Fibroblast of peridontal ligament (primary cell): Measurements from ENCODE around the gene GJA8.
"Not testable (repeated sequence)": the region's sequence is repeated elsewhere in the genome, so short reads cannot be mapped to it uniquely, and the experiment has no call there.

ENCODE experiments used
- DNase-seq: peaks from one replicate; pipeline ENCODE4 v3.0.0-alpha.2; 2010; ENCODE audit errors: extremely low read depth

Gene GJA8

GRCh38 chr1:147902253-147902845, at the start of gene GJA8:
TSS of gene GJA8 (plus strand) at chr1:147902795. CDS start at chr1:147907956, 5,161 bp downstream.
- no peak for DNase-seq

GRCh38 chr1:147853391-147853790, 49.2 kb upstream of the GJA8 start:
- DNase-seq = no peak

- not testable (repeated sequence) for DNase-seq
Observed at GRCh38 chr1:147854989-147855388, 47.6 kb upstream of the GJA8 start.

- DNase-seq = not testable (repeated sequence)
Observed at GRCh38 chr1:147855996-147856395, 46.6 kb upstream of the GJA8 start.

- not testable (repeated sequence) for DNase-seq
Observed at GRCh38 chr1:147867204-147867603, 35.4 kb upstream of the GJA8 start.

GRCh38 chr1:147878022-147878421, 24.6 kb upstream of the GJA8 start:
- no peak for DNase-seq

- no peak for DNase-seq
Observed at GRCh38 chr1:147879911-147880310, 22.7 kb upstream of the GJA8 start.

- no peak for DNase-seq
Observed at GRCh38 chr1:147882535-147882934, 20.1 kb upstream of the GJA8 start.

- peak; percentile 6 for DNase-seq
Observed at GRCh38 chr1:147890177-147890790, 12.3 kb upstream of the GJA8 start.

GRCh38 chr1:147891088-147891487, 11.5 kb upstream of the GJA8 start:
- DNase-seq = no peak

- peak; percentile 7 for DNase-seq
Observed at GRCh38 chr1:147892216-147892615, 10.4 kb upstream of the GJA8 start.

- peak; percentile 76 for DNase-seq
Observed at GRCh38 chr1:147892731-147893214, 9.8 kb upstream of the GJA8 start.

GRCh38 chr1:147895123-147895522, 7.5 kb upstream of the GJA8 start:
- no peak for DNase-seq

- no peak for DNase-seq
Observed at GRCh38 chr1:147897029-147897752, 5.4 kb upstream of the GJA8 start.

- no peak for DNase-seq
Observed at GRCh38 chr1:147897789-147898188, 4.8 kb upstream of the GJA8 start.

- no peak for DNase-seq
Observed at GRCh38 chr1:147904726-147905125, 2.1 kb downstream of the GJA8 start.

GRCh38 chr1:147907786-147908509, 5.4 kb downstream of the GJA8 start:
- DNase-seq = no peak

- DNase-seq = no peak
Observed at GRCh38 chr1:147912553-147912952, 10.0 kb downstream of the GJA8 start.

GRCh38 chr1:147913362-147913942, 10.9 kb downstream of the GJA8 start:
- DNase-seq = no peak

GRCh38 chr1:147919896-147920295, 17.3 kb downstream of the GJA8 start:
- peak; percentile 31 for DNase-seq

- DNase-seq = no peak
Observed at GRCh38 chr1:147924813-147925212, 22.2 kb downstream of the GJA8 start.

GRCh38 chr1:147927215-147927614, 24.6 kb downstream of the GJA8 start:
- not testable (repeated sequence) for DNase-seq
